Measurements from ENCODE around the gene MYH11. TPM values are rescaled to one million over a fixed set of nuclear protein-coding genes. Genes with fewer than 3 reads are reported as not detected.
A peak's percentile ranks its signal among the peaks of the same experiment; 100 is the strongest.
"Not testable (repeated sequence)": the region's sequence is repeated elsewhere in the genome, so short reads cannot be mapped to it uniquely, and the experiment has no call there.

The MYH11 gene
- total and polyA plus RNA-seq, 2 donors (not counting 1 experiment from before 2014, with no cell fraction given): 1.3 to 14.5 TPM

GRCh38 chr16:15795615-15796014 lies 61.2 kb downstream of the MYH11 start:
- no peak for TF ChIP-seq EZH2 (IDR thresholded peaks at IDR 0.05; ENCODE audit: low read length, missing control alignments)
- H4K20me1 ChIP-seq (ENCODE audit: control insufficient read depth, extremely low read depth, insufficient read depth, low read length): no peaks in the 10 kb centered on the region
- H3K27me3 ChIP-seq (ENCODE audit: control insufficient read depth, insufficient read depth, low read length): peaks cover 4% of the 10 kb centered on the region
- no peaks in the 10 kb centered on the region for H3K9me3 ChIP-seq (ENCODE audit: control insufficient read depth, insufficient read depth, low read depth, low read length)
- no peaks in the 10 kb centered on the region for H3K36me3 ChIP-seq (ENCODE audit: control insufficient read depth, insufficient read depth, low read length)
- H2AFZ ChIP-seq (ENCODE audit: low read length): no peak overlapping the region
- H3K9ac ChIP-seq (ENCODE audit: insufficient read depth, low read length): no peak overlapping the region
- H3K79me2 ChIP-seq (ENCODE audit: control insufficient read depth, insufficient read depth, low read length): no peaks in the 10 kb centered on the region
- H3K4me2 ChIP-seq (ENCODE audit: extremely low read depth, insufficient read depth, low read length): no peak overlapping the region
- H3K27ac ChIP-seq (ENCODE audit: insufficient read depth, low read length): no peak overlapping the region
- H3K4me1 ChIP-seq (ENCODE audit: control insufficient read depth, extremely low read depth, insufficient read depth, low read length): no peaks in the 10 kb centered on the region
- H3K4me3 ChIP-seq (replicated peaks in 1 of 4; ENCODE audit: control extremely low read depth in 1 of 4, insufficient read depth in 1 of 4, low read depth in 3 of 4, low read length in 4 of 4): no peak overlapping the region
- no peak for DNase-seq (ENCODE audit: low read depth in 2 of 2)

DNA sequence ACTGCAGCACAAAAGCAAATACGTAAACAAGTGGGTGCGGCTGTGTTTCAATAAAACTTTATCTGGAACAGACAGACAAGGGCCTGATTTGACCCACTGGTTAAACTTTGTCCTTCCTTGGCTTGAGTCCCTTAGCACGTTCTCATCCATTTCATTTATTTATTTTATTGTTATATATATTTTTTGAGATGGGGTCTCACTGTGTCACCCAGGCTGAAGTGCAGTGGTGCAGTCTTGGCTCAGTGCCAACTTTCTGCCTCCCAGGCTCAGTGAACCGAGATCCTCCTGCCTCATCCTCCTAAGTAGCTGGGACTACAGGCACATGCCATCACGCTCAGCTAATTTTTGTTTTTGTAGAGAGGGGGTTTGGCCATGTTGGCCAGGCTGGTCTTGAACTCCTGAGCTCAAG lies 64.3 kb downstream of the MYH11 start:
- Histone ChIP-seq H3K4me3 (replicated peaks in 1 of 4; ENCODE audit: control extremely low read depth in 1 of 4, insufficient read depth in 1 of 4, low read depth in 3 of 4, low read length in 4 of 4) (no peak overlapping the region), H3K4me2 (ENCODE audit: extremely low read depth, insufficient read depth, low read length) (no peak overlapping the region), H3K4me1 (ENCODE audit: control insufficient read depth, extremely low read depth, insufficient read depth, low read length) (no peaks in the 10 kb centered on the region), H3K27ac (ENCODE audit: insufficient read depth, low read length) (no peak overlapping the region), H3K27me3 (ENCODE audit: control insufficient read depth, insufficient read depth, low read length) (no peaks in the 10 kb centered on the region), H2AFZ (ENCODE audit: low read length) (no peak overlapping the region), H3K9ac (ENCODE audit: insufficient read depth, low read length) (no peak overlapping the region), H3K9me3 (ENCODE audit: control insufficient read depth, insufficient read depth, low read depth, low read length) (no peaks in the 10 kb centered on the region), H4K20me1 (ENCODE audit: control insufficient read depth, extremely low read depth, insufficient read depth, low read length) (no peaks in the 10 kb centered on the region), H3K79me2 (ENCODE audit: control insufficient read depth, insufficient read depth, low read length) (no peaks in the 10 kb centered on the region), H3K36me3 (ENCODE audit: control insufficient read depth, insufficient read depth, low read length) (no peaks in the 10 kb centered on the region)
- DNase-seq (ENCODE audit: low read depth in 2 of 2): no peak
- TF ChIP-seq, protein P1, sequence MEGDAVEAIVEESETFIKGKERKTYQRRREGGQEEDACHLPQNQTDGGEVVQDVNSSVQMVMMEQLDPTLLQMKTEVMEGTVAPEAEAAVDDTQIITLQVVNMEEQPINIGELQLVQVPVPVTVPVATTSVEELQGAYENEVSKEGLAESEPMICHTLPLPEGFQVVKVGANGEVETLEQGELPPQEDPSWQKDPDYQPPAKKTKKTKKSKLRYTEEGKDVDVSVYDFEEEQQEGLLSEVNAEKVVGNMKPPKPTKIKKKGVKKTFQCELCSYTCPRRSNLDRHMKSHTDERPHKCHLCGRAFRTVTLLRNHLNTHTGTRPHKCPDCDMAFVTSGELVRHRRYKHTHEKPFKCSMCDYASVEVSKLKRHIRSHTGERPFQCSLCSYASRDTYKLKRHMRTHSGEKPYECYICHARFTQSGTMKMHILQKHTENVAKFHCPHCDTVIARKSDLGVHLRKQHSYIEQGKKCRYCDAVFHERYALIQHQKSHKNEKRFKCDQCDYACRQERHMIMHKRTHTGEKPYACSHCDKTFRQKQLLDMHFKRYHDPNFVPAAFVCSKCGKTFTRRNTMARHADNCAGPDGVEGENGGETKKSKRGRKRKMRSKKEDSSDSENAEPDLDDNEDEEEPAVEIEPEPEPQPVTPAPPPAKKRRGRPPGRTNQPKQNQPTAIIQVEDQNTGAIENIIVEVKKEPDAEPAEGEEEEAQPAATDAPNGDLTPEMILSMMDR (conservative IDR thresholded peaks at IDR 0.05 in 1 of 2, IDR thresholded peaks at IDR 0.05 in 1 of 2; ENCODE audit: low read depth in 1 of 2, low read length in 2 of 2): no peak
- TF ChIP-seq EZH2 (IDR thresholded peaks at IDR 0.05; ENCODE audit: low read length, missing control alignments): no peak

DNA sequence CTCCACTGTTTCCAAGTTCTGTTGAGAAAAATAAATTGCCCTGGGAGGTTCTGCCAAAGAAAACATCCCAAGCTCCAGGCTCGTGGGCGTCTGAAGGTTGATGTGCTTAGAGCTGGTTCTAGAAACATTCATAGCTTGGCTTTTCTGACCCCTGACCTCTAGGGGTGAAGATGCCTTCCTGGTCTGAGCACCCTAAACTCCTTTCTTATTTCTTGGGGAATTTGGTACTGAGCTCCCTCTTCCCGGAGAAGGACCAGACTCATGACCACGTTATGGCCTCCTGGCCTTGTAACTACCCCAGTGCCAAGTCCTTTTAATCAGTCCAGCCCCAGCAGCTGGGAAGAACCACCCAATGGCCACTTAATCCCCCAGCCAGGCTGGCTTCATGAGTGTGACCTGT lies 66.4 kb downstream of the MYH11 start:
- H3K79me2 ChIP-seq (ENCODE audit: control insufficient read depth, insufficient read depth, low read length): no peaks in the 10 kb centered on the region
- no peak overlapping the region for H3K27ac ChIP-seq (ENCODE audit: insufficient read depth, low read length)
- no peak overlapping the region for H3K4me2 ChIP-seq (ENCODE audit: extremely low read depth, insufficient read depth, low read length)
- no peaks in the 10 kb centered on the region for H4K20me1 ChIP-seq (ENCODE audit: control insufficient read depth, extremely low read depth, insufficient read depth, low read length)
- no peaks in the 10 kb centered on the region for H3K4me1 ChIP-seq (ENCODE audit: control insufficient read depth, extremely low read depth, insufficient read depth, low read length)
- no peak overlapping the region for H2AFZ ChIP-seq (ENCODE audit: low read length)
- H3K27me3 ChIP-seq (ENCODE audit: control insufficient read depth, insufficient read depth, low read length): no peaks in the 10 kb centered on the region
- no peaks in the 10 kb centered on the region for H3K9me3 ChIP-seq (ENCODE audit: control insufficient read depth, insufficient read depth, low read depth, low read length)
- H3K36me3 ChIP-seq (ENCODE audit: control insufficient read depth, insufficient read depth, low read length): no peaks in the 10 kb centered on the region
- H3K9ac ChIP-seq (ENCODE audit: insufficient read depth, low read length): no peak overlapping the region
- H3K4me3 ChIP-seq (replicated peaks in 1 of 4; ENCODE audit: control extremely low read depth in 1 of 4, insufficient read depth in 1 of 4, low read depth in 3 of 4, low read length in 4 of 4): no peak overlapping the region
- peak in 1 of 2 donors; percentile 9 for DNase-seq (ENCODE audit: low read depth in 2 of 2)
- TF ChIP-seq EZH2 (IDR thresholded peaks at IDR 0.05; ENCODE audit: low read length, missing control alignments): no peak
- TF ChIP-seq, protein P1 (conservative IDR thresholded peaks at IDR 0.05 in 1 of 2, IDR thresholded peaks at IDR 0.05 in 1 of 2; ENCODE audit: low read depth in 1 of 2, low read length in 2 of 2): no peak

- not testable (repeated sequence) for H3K27me3 ChIP-seq (ENCODE audit: control insufficient read depth, insufficient read depth, low read length); H3K4me1 ChIP-seq (ENCODE audit: control insufficient read depth, extremely low read depth, insufficient read depth, low read length); H3K9ac ChIP-seq (ENCODE audit: insufficient read depth, low read length); H3K79me2 ChIP-seq (ENCODE audit: control insufficient read depth, insufficient read depth, low read length); H4K20me1 ChIP-seq (ENCODE audit: control insufficient read depth, extremely low read depth, insufficient read depth, low read length); H3K4me3 ChIP-seq (replicated peaks in 1 of 4; ENCODE audit: control extremely low read depth in 1 of 4, insufficient read depth in 1 of 4, low read depth in 3 of 4, low read length in 4 of 4); H2AFZ ChIP-seq (ENCODE audit: low read length); H3K36me3 ChIP-seq (ENCODE audit: control insufficient read depth, insufficient read depth, low read length); H3K9me3 ChIP-seq (ENCODE audit: control insufficient read depth, insufficient read depth, low read depth, low read length); DNase-seq (ENCODE audit: low read depth in 2 of 2); H3K4me2 ChIP-seq (ENCODE audit: extremely low read depth, insufficient read depth, low read length); H3K27ac ChIP-seq (ENCODE audit: insufficient read depth, low read length)
Measured at GRCh38 chr16:15789816-15790215, 67.0 kb downstream of the MYH11 start.

Measured in fibroblast of lung (primary cell).